Ishikawa (cell line): ENCODE measurements around the gene EIF3M.

Experiments
- CREB1 ChIP-seq: IDR thresholded peaks from 2 replicates; pipeline ENCODE4 v1.6.1; 2012; ENCODE audit warnings: low read depth
- EGR1 ChIP-seq: IDR thresholded peaks from 2 replicates; pipeline ENCODE4 v1.6.1; 2012
- EP300 ChIP-seq: IDR thresholded peaks from 2 replicates; pipeline ENCODE4 v1.6.1; 2012; ENCODE audit warnings: borderline replicate concordance
- REST ChIP-seq: IDR thresholded peaks from 2 replicates; pipeline ENCODE4 v1.6.1; 2012; ENCODE audit warnings: low read depth, mild to moderate bottlenecking
- YY1 ChIP-seq: IDR thresholded peaks from 2 replicates; pipeline ENCODE4 v1.6.1; 2012; ENCODE audit warnings: low read depth

- no peak for TF ChIP-seq EP300
- no peak for TF ChIP-seq REST
- TF ChIP-seq YY1: no peak
- TF ChIP-seq EGR1: no peak
- TF ChIP-seq CREB1: no peak
Measured at GRCh38 chr11:32561835-32562234, 21.8 kb upstream of the EIF3M start.
